ENCODE data around the gene SLC4A1. TPM values are rescaled to one million over a fixed set of nuclear protein-coding genes. Genes with fewer than 3 reads are reported as not detected.

Gene SLC4A1
- not detected in 2 replicates for total RNA-seq

DNA sequence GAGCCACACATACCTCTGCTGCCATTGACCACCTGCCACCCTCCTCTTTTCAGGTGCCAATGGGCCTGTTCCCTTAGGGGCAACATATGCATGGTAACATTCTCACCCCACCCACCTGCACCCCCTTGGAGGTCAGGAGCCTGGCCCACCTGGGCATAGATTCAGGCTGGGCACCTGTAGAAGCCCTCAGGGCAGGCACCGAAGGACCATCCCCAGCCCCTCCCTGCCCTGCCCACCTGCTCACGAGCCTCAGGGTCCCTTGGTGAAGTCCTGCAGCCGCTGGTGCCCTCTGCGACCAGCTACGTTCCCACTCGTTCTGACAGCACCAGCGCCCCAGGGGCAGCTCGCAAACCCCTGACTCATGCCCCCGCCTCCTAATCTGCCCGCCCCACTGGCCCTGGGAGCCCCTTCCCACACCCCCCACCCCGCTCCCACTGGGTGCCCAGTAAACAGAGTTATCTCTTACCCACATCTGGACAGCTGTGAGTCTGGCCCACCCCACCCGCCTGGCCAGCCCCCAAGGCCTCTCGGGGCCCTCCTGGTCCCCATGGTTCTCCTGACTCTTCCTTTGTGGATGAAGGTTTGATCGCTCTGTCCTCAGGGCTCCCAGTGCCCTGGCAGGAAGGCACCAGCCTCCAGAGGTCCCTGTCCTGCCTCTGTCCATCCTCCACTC, at the start of gene SLC4A1:
Gene SLC4A1, minus strand, starts transcription at position 318 of the 673 bp plus-strand sequence. CDS start 5,269 bp downstream, outside the sequence.
- H3K4me3 ChIP-seq (ENCODE audit: low read depth, low read length): no peak within 1 kb of the TSS
- no peak for DNase-seq (ENCODE audit: low read depth)
- TF ChIP-seq CTCF (IDR thresholded peaks at IDR 0.05; ENCODE audit: insufficient read depth, low read depth, low read length): no peak

DNA sequence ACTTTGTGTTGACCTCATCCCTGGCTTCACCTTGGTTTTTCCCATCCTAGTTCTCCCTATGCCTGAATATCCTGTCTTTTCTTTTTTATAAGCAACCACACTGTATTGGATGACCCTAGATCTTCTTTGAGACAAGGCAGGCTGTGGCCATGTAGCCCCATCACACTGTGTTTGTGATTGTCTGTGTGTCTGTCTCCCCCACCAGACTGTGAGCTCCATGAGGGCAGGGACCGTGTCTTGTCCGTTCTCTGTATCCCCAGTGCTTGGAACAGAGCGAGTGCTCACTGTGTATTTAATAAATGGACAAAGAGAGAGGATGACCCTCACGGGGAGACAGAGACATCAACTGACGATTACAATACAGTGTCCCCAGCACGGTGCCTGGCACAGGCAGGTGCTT, 49.6 kb upstream of the SLC4A1 start:
- no peak for TF ChIP-seq CTCF (IDR thresholded peaks at IDR 0.05; ENCODE audit: insufficient read depth, low read depth, low read length)
- no peak for DNase-seq (ENCODE audit: low read depth)
- H3K4me3 ChIP-seq (ENCODE audit: low read depth, low read length): no peak overlapping the region

DNA sequence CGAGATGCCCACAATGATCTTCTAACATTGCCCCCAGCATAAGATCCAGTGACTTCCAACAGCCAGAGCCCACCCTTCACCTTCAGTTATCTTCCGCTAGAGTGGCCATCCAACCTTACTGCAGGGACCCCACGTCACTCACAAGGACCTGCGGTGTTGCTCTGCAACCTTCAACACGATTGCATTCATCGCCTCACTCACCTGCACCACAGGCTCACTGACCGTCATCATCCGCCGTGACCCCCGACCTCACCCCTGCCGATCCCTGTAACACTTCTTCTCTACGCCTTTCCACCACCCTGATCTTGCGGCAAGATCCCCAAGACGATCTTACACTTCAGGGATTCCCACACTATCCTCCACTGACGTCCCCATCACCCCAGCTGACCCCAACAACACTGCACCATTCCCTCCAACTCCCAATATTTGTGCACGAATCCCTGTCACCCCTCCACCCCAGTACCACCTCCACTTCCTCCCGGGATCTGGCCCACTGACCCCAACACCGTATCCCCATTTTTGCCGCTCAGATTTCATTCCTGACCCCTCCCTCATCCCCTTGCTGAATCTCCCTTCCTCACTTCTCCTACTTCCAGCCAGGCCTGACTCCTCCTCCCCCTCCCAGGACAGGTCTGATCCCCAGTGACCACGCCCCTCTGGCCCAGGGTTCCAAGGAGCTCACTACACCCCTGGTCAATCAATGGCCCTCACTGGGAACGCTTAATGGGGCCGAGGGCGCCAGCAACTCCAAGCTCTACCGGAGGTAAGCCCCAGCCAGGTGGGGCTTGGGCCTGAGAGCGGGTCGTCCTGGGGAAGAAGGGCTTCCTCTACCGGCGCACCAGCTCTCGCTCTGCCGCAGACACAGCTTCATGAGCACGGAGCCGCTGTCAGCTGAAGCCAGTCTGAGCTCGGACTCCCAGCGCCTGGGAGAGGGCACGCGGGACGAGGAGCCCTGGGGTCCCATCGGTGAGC, 48.1 kb upstream of the SLC4A1 start:
- H3K4me3 ChIP-seq (ENCODE audit: low read depth, low read length): no peak overlapping the region
- no peak for TF ChIP-seq CTCF (IDR thresholded peaks at IDR 0.05; ENCODE audit: insufficient read depth, low read depth, low read length)
- no peak for DNase-seq (ENCODE audit: low read depth)

GRCh38 chr17:44314869-44315661, 47.1 kb upstream of the SLC4A1 start:
- no peak for DNase-seq (ENCODE audit: low read depth)
- no peak for TF ChIP-seq CTCF (IDR thresholded peaks at IDR 0.05; ENCODE audit: insufficient read depth, low read depth, low read length)
- peak overlapping the region; percentile 36 for H3K4me3 ChIP-seq (ENCODE audit: low read depth, low read length)

DNA sequence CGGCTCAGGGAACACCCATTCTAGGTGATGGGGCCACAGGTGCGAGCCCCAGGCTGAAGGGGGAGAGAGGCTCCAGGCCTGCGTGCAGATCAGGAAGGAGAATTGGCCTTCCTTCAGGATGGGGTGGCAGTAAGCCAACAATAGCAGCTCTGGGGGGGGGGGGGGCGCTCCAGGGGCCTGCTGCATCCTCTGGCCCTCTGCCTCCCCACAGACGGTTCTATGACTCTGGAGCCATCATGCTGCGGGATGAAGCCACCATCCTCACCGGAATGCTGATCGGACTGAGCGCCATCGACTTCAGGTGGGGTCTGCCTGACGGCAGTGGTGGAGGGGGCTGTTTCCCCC, 46.6 kb upstream of the SLC4A1 start:
- no peak for DNase-seq (ENCODE audit: low read depth)
- TF ChIP-seq CTCF (IDR thresholded peaks at IDR 0.05; ENCODE audit: insufficient read depth, low read depth, low read length): no peak
- no peak overlapping the region for H3K4me3 ChIP-seq (ENCODE audit: low read depth, low read length)

DNA sequence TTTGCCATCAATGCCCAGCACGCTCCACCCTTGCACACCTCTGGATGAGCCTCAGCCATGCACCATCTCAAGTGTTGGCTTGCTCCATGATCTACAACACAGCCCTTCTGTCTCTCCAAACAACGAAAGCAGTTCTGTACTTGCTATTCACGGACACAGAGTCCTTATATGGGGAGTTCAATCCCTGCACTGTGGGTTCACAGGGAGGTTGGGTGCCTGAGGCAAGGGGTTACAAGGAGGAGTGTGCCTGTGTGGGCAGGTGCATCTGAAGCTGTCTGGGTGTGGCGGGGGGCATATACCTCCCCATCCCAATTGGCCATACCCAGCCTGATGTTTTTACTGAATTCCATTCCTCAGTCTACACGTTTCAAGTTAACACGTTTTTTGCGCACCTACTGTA, 46.1 kb upstream of the SLC4A1 start:
- TF ChIP-seq CTCF (IDR thresholded peaks at IDR 0.05; ENCODE audit: insufficient read depth, low read depth, low read length): no peak
- no peak for DNase-seq (ENCODE audit: low read depth)
- no peak overlapping the region for H3K4me3 ChIP-seq (ENCODE audit: low read depth, low read length)

Measured in fibroblast of villous mesenchyme (primary cell).